ENCODE data around the gene FBXL16. TPM values are rescaled to one million over a fixed set of nuclear protein-coding genes. Genes with fewer than 3 reads are reported as not detected.
A peak's percentile ranks its signal among the peaks of the same experiment; 100 is the strongest.
"Not testable (repeated sequence)": the region's sequence is repeated elsewhere in the genome, so short reads cannot be mapped to it uniquely, and the experiment has no call there.

The FBXL16 gene
- total RNA-seq, 1 donor from 2014 or later, result 0.53 TPM

- DNase-seq (ENCODE audit: low read depth) (no peak), FAIRE-seq (no peak)
- TF ChIP-seq, protein P1, sequence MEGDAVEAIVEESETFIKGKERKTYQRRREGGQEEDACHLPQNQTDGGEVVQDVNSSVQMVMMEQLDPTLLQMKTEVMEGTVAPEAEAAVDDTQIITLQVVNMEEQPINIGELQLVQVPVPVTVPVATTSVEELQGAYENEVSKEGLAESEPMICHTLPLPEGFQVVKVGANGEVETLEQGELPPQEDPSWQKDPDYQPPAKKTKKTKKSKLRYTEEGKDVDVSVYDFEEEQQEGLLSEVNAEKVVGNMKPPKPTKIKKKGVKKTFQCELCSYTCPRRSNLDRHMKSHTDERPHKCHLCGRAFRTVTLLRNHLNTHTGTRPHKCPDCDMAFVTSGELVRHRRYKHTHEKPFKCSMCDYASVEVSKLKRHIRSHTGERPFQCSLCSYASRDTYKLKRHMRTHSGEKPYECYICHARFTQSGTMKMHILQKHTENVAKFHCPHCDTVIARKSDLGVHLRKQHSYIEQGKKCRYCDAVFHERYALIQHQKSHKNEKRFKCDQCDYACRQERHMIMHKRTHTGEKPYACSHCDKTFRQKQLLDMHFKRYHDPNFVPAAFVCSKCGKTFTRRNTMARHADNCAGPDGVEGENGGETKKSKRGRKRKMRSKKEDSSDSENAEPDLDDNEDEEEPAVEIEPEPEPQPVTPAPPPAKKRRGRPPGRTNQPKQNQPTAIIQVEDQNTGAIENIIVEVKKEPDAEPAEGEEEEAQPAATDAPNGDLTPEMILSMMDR (IDR thresholded peaks at IDR 0.05; ENCODE audit: insufficient read depth, low read length, severe bottlenecking), result no peak
- peak overlapping the region; percentile 39 for H3K4me3 ChIP-seq (ENCODE audit: low read depth, low read length)
- peaks cover 3% of the 10 kb centered on the region for H3K27me3 ChIP-seq (ENCODE audit: control insufficient read depth, insufficient read depth, low read length)
- H3K36me3 ChIP-seq (ENCODE audit: control insufficient read depth, insufficient read depth, low read length), result no peaks in the 10 kb centered on the region
These were observed 10.7 kb downstream of the FBXL16 start for GRCh38 chr16:694863-695354.

DNA sequence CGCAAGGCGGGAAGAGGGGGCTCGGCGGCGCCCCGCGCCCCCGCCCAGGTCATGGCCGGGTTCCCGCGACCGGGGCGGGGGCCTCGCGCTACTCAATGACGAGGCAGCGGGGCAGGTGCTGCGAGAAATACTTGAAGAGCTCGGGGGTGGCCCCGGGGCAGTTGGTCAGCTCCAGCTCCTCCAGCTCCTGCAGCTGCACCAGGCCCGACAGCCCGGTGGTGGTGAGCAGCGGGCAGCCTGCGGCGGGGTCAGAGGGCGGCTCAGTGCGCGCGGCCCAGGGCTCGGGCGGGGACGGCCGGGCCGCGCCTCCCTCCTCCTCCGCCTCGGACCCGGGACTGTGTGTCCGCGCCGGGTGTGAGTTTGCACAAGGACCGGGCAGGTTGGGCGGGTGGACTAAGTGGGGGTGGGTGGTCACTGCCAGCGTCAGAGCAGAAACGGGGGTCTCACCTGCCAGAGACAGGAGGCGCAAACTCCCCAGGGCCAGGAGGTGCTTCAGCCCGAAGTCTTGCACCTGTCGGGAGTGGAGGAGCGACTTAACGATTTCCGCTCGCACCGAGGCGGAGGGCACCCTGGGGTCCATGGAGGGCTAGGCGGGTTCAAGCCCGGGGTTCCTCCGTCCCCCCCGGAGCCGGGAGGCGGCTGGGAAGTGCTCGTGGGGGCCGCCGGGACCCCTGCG, 11.3 kb downstream of the FBXL16 start:
- TF ChIP-seq, protein P1 (IDR thresholded peaks at IDR 0.05; ENCODE audit: insufficient read depth, low read length, severe bottlenecking), result no peak
- FAIRE-seq (no peak), DNase-seq (ENCODE audit: low read depth) (no peak)
- H3K4me3 ChIP-seq (ENCODE audit: low read depth, low read length), result peak overlapping the region; percentile 39
- no peaks in the 10 kb centered on the region for H3K36me3 ChIP-seq (ENCODE audit: control insufficient read depth, insufficient read depth, low read length)
- H3K27me3 ChIP-seq (ENCODE audit: control insufficient read depth, insufficient read depth, low read length), result peaks cover 3% of the 10 kb centered on the region

GRCh38 chr16:693766-694165, 11.8 kb downstream of the FBXL16 start:
- Histone ChIP-seq H3K4me3 (ENCODE audit: low read depth, low read length) (no peak overlapping the region), H3K36me3 (ENCODE audit: control insufficient read depth, insufficient read depth, low read length) (no peaks in the 10 kb centered on the region), H3K27me3 (ENCODE audit: control insufficient read depth, insufficient read depth, low read length) (peaks cover 3% of the 10 kb centered on the region)
- DNase-seq (ENCODE audit: low read depth), result no peak
- no peak for FAIRE-seq
- TF ChIP-seq, protein P1 (IDR thresholded peaks at IDR 0.05; ENCODE audit: insufficient read depth, low read length, severe bottlenecking), result no peak

DNA sequence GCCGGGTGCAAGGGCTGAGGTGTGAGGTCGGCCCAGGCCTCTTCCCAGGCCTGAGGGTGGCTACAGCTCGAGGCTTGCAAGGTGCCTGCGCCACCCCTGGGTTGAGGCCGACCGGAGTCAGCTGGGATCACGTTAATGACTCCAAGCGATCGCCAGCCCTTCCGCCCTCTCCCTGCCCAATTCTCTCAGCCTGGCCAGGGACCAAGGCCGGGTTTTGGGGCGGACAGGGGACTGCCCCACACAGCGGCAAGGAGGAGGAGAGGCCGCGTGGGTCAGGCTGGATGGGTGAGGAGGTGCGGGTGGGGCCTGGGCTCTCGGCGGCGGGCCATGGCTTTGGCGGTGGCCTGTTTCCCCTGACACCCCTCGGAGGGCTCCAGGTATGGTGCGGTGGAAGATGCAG, 12.2 kb downstream of the FBXL16 start:
- H3K4me3 ChIP-seq (ENCODE audit: low read depth, low read length), result no peak overlapping the region
- no peak for FAIRE-seq
- DNase-seq (ENCODE audit: low read depth), result no peak
- H3K27me3 ChIP-seq (ENCODE audit: control insufficient read depth, insufficient read depth, low read length), result peaks cover 3% of the 10 kb centered on the region
- TF ChIP-seq, protein P1 (IDR thresholded peaks at IDR 0.05; ENCODE audit: insufficient read depth, low read length, severe bottlenecking), result no peak
- no peaks in the 10 kb centered on the region for H3K36me3 ChIP-seq (ENCODE audit: control insufficient read depth, insufficient read depth, low read length)

DNA sequence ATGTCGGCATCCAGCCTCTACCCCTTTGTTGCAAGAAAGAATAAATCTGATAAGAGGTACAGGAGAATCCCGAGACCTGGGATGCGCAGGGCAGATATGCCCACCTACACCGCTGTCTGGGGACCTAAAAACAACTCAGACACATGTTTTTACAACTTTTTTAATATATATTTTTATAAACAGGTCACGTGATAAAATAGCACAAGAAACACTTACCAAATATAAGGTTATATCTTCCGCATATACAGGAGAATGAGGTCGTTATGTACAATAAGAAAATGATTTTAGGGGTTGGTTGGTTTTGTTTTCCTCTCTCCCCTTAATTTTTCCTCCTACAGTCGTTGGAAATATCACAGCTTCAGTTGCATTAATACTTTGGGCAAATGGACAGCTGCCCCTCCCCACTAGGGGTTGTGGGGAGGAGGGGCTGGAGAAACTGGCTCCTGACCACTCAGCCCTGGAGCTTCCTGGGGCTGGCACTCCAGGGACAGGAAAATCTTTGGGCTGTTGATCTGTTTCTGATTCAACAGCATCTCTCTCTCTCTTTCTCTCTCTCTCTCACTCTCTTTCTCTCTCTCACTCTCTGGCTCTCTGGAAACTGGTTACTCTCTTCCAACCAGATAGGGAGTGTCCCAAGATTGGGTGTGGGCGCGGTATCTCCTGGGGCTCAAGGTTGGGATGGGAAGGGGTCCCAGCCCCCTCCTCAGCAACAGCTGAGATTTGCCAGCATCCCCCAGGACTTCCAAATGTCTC, 13.1 kb downstream of the FBXL16 start:
- Histone ChIP-seq H3K36me3 (ENCODE audit: control insufficient read depth, insufficient read depth, low read length) (peaks cover 2% of the 10 kb centered on the region), H3K27me3 (ENCODE audit: control insufficient read depth, insufficient read depth, low read length) (peaks cover 3% of the 10 kb centered on the region), H3K4me3 (ENCODE audit: low read depth, low read length) (no peak overlapping the region)
- DNase-seq (ENCODE audit: low read depth) (no peak), FAIRE-seq (no peak)
- TF ChIP-seq, protein P1 (IDR thresholded peaks at IDR 0.05; ENCODE audit: insufficient read depth, low read length, severe bottlenecking), result no peak

DNA sequence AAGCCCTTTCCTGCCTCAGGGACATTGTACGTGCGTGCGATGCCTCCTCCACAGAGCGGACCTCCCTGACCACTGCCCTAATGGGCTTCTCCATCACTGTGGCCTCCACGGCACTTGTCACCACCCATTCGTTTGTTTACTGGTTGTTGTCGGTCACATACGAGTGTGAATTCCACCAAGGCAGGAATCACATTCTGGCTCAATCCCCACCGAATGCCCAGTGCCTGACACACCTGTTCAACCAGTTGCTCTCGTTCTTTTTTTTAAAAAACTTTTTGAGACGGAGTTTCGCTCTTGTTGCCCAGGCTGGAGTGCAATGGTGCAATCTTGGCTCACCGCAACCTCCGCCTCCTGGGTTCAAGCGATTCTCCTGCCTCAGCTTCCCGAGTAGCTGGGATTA, 14.4 kb downstream of the FBXL16 start:
- not testable (repeated sequence) for H3K36me3 ChIP-seq (ENCODE audit: control insufficient read depth, insufficient read depth, low read length); DNase-seq (ENCODE audit: low read depth); H3K4me3 ChIP-seq (ENCODE audit: low read depth, low read length); H3K27me3 ChIP-seq (ENCODE audit: control insufficient read depth, insufficient read depth, low read length); FAIRE-seq

Data from bronchial epithelial cell (primary cell).